Measurements from ENCODE around the gene HMGN1. TPM values are rescaled to one million over a fixed set of nuclear protein-coding genes. Genes with fewer than 3 reads are reported as not detected.

The HMGN1 gene
- total RNA-seq, 4 donors from 2014 or later: 58.4 to 82.2 (median 59.6) TPM

DNA sequence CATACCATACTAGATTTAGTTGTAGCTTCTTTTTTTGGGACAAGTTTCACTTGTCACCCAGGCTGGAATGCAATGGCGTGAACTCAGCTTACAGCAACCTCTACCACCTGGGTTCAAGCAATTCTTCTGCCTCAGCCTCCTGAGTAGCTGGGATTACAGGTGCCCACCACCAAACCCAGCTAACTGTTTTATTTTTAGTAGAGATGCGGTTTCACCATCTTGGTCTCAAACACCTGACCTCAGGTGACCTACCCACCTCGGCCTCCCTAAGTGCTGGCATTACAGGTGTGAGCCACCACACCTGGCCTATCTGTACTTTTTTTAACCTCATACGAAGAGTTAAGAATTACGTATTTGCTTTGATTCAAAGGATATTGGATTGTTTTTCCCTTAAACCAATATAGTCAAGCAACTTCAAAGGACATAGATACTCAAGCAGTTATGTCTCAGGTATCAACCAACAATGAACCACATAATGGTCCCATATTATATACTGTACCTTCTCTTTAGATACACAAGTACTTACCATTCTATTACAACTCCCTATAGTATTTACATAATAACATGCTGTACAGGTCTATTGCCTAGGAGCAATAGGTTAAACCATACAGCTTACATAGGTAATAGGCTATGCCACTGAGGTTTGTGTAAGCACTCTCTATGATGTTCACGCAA is 7.5 kb downstream of the HMGN1 start:
- no peak for DNase-seq (ENCODE audit: low spot score in 2 of 2)
- Histone ChIP-seq H3K27ac (no peak overlapping the region), H3K36me3 (peaks cover 0 to 28% (median 4%) of the 10 kb centered on the region in 3 donors), H3K4me1 (peaks cover 0 to 13% (median 5%) of the 10 kb centered on the region in 4 donors), H3K9me3 (no peaks in the 10 kb centered on the region), H3K27me3 (no peaks in the 10 kb centered on the region), H3K4me3 (no peak overlapping the region)
- TF ChIP-seq, protein P1, sequence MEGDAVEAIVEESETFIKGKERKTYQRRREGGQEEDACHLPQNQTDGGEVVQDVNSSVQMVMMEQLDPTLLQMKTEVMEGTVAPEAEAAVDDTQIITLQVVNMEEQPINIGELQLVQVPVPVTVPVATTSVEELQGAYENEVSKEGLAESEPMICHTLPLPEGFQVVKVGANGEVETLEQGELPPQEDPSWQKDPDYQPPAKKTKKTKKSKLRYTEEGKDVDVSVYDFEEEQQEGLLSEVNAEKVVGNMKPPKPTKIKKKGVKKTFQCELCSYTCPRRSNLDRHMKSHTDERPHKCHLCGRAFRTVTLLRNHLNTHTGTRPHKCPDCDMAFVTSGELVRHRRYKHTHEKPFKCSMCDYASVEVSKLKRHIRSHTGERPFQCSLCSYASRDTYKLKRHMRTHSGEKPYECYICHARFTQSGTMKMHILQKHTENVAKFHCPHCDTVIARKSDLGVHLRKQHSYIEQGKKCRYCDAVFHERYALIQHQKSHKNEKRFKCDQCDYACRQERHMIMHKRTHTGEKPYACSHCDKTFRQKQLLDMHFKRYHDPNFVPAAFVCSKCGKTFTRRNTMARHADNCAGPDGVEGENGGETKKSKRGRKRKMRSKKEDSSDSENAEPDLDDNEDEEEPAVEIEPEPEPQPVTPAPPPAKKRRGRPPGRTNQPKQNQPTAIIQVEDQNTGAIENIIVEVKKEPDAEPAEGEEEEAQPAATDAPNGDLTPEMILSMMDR (IDR thresholded peaks at IDR 0.05): no peak
- no peak for TF ChIP-seq EP300 (IDR thresholded peaks at IDR 0.05)
- no peak for TF ChIP-seq POLR2A (IDR thresholded peaks at IDR 0.05)
- 96% methylated on average over 6 of the region's 6 CpGs for WGBS, 2 donors

DNA sequence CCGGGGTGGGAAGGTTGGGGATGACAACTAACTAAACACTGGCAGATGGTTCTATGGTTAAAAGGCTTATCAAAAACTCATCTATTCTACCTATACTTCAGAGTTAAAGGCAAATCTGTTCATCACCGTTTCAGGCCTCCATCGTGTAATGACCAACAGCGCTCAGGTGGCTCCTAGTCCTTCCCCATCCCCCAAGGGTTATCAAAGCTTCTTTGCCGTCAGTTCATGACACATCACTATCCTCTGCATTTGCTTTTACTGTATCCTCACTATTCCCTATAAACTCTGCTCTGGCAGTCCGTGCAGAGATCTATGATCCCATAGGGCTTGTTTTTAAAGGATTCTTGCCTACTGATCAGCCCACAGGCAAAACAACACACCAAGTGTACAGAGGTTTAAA is 8.2 kb downstream of the HMGN1 start:
- TF ChIP-seq, protein P1 (IDR thresholded peaks at IDR 0.05): no peak
- no peak for TF ChIP-seq POLR2A (IDR thresholded peaks at IDR 0.05)
- no peak for TF ChIP-seq EP300 (IDR thresholded peaks at IDR 0.05)

DNA sequence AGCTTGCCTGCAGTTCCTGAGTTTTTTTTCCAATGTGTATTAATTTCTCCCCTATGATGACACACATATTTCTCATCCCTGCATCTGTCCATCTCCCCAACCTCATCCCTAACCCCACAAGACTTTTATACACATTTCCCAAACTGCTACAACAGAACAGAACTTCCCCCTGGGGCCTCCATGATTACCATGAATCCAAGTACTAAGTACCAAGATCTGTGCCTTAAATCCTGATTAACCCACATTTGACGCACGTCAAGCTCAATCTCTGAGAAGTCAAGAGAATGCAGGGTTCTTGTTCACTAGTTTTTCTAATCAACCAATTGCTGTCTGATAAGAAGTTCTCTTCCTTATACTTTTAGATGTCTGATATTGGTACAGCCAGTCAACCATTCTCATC is 9.7 kb downstream of the HMGN1 start:
- DNase-seq (ENCODE audit: low spot score in 2 of 2): no peak
- H3K4me3 ChIP-seq: no peak overlapping the region
- no peaks in the 10 kb centered on the region for H3K27me3 ChIP-seq
- 83 to 92% methylated on average over 2 of the region's 2 CpGs for WGBS, 2 donors
- H3K27ac ChIP-seq: no peak overlapping the region
- no peaks in the 10 kb centered on the region for H3K9me3 ChIP-seq
- peaks cover 0 to 28% (median 4%) of the 10 kb centered on the region in 3 donors for H3K36me3 ChIP-seq
- TF ChIP-seq EP300 (IDR thresholded peaks at IDR 0.05) (no peak), POLR2A (IDR thresholded peaks at IDR 0.05) (no peak)
- TF ChIP-seq, protein P1 (IDR thresholded peaks at IDR 0.05): no peak
- H3K4me1 ChIP-seq: no peaks in the 10 kb centered on the region

More for the DNA sequence above, 8.2 kb downstream of the HMGN1 start:
- H3K4me3 ChIP-seq: no peak overlapping the region
- H3K27me3 ChIP-seq: no peaks in the 10 kb centered on the region
- no peak for DNase-seq (ENCODE audit: low spot score in 2 of 2)
- H3K27ac ChIP-seq: no peak overlapping the region
- no peaks in the 10 kb centered on the region for H3K9me3 ChIP-seq
- H3K4me1 ChIP-seq: peaks cover 0 to 6% (median 0%) of the 10 kb centered on the region in 4 donors
- WGBS, 2 donors: 90 to 91% methylated on average over 6 of the region's 6 CpGs
- H3K36me3 ChIP-seq: peaks cover 0 to 28% (median 4%) of the 10 kb centered on the region in 3 donors

DNA sequence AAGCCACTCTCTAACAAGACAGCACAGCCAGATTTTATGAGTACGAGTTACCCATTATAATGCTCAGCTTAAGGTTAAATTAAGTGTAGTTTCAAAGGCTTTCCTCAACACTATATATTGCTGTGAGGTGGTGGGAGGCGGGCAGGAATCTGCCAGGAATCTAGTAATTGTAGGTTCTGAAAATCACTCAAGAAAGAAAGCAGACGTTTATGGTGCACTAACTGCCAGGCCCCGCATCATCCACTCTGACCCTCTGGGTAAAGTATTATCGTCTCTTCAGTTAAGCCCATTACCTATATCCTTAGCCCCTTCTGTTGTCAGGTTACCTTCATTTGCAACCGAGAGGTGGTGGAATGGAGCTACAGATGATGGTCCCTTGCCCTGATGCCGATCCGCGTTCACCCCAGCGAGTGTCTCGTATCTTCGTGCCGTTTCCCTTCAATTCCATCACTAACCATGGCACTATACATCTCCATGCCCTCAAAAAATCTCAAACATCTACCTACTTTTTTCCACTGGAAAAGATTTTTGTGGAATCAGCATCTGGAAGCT is 12.4 kb downstream of the HMGN1 start:
- no peaks in the 10 kb centered on the region for H3K4me1 ChIP-seq
- H3K4me3 ChIP-seq: no peak overlapping the region
- TF ChIP-seq, protein P1 (IDR thresholded peaks at IDR 0.05): no peak
- no peak for TF ChIP-seq EP300 (IDR thresholded peaks at IDR 0.05)
- TF ChIP-seq POLR2A (IDR thresholded peaks at IDR 0.05): no peak
- WGBS, 2 donors: 58 to 60% methylated on average over 13 of the region's 13 CpGs
- H3K36me3 ChIP-seq: peaks cover 0 to 12% (median 0%) of the 10 kb centered on the region in 3 donors
- H3K27ac ChIP-seq: no peak overlapping the region
- H3K9me3 ChIP-seq: no peaks in the 10 kb centered on the region
- no peaks in the 10 kb centered on the region for H3K27me3 ChIP-seq
- DNase-seq (ENCODE audit: low spot score in 2 of 2): no peak

DNA sequence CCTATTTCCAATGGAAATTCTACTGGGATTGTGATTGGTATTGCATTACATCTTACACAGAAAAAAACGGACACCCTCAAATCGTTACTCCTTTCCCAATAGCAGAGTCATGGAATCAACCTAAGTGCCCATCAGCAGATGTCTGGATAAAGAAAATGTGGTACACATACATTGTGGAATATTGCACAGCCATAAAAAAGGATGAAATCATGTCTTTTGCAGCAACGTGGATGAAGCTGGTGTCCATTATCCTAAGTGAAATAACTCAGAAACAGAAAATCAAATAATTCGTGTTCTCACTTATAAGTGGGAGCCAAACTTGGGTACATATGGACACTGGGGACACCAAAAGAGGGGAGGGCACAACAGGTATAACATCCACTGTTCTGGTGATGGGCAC is 14.3 kb downstream of the HMGN1 start:
- no peak overlapping the region for H3K4me3 ChIP-seq
- H3K9me3 ChIP-seq: no peaks in the 10 kb centered on the region
- TF ChIP-seq POLR2A (IDR thresholded peaks at IDR 0.05): no peak
- no peak for TF ChIP-seq EP300 (IDR thresholded peaks at IDR 0.05)
- TF ChIP-seq, protein P1 (IDR thresholded peaks at IDR 0.05): no peak
- WGBS, 2 donors: 94 to 95% methylated on average over 4 of the region's 4 CpGs
- no peak for DNase-seq (ENCODE audit: low spot score in 2 of 2)
- H3K4me1 ChIP-seq: no peaks in the 10 kb centered on the region
- no peak overlapping the region for H3K27ac ChIP-seq
- no peaks in the 10 kb centered on the region for H3K27me3 ChIP-seq
- no peaks in the 10 kb centered on the region for H3K36me3 ChIP-seq
